Measurements from ENCODE around the gene CTSV. TPM values are rescaled to one million over a fixed set of nuclear protein-coding genes. Genes with fewer than 3 reads are reported as not detected.
A peak's percentile ranks its signal among the peaks of the same experiment; 100 is the strongest.
"Not testable (repeated sequence)": the region's sequence is repeated elsewhere in the genome, so short reads cannot be mapped to it uniquely, and the experiment has no call there.

CTSV gene
- total and polyA plus RNA-seq, 5 experiments from 2014 or later = not detected

- H3K36me3 Mint-ChIP-seq, H3K9me3 Mint-ChIP-seq, H3K27me3 Mint-ChIP-seq: not testable (repeated sequence)
- peaks cover 7 to 20% (median 14%) of the 10 kb centered on the region in 4 donors for H3K4me1 Mint-ChIP-seq
- peak overlapping the region; percentile 85 to 95 (median 92) for H3K4me3 Mint-ChIP-seq
- H3K27ac Mint-ChIP-seq = peak overlapping the region; percentile 85 to 97 (median 94)
- ATAC-seq (peak; percentile 93 to 95), DNase-seq (peak; percentile 54 to 88 (median 74))
- POLR2A ChIA-PET = interaction anchor here (0.6 kb wide), 1 partner anchor 1088 kb away, joined by 4 read pairs; no protein-coding TSS in a partner anchor
Measured at GRCh38 chr9:97013151-97014132, 25.5 kb downstream of the CTSV start.

DNA sequence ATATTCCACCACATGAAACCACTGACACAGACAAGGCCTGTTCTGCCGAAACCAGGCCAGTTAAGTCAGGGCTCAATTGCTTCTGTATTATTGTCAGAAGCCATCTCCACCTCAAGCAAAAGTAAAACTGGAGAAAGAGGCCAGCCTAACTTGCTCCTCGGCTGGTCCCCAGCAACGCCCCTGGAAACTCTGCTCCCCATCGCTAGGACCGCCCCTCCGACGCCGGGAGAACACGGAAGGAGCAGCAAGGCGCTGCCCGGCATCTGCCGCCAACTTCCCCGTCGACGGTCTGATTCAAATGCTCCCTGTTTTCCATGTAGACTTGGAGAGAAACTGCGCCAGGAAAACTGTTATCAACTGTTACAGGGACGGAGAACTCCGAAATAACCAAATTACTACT lies 26.3 kb downstream of the CTSV start:
- H3K9me3 Mint-ChIP-seq, H3K27me3 Mint-ChIP-seq, POLR2A ChIA-PET, H3K36me3 Mint-ChIP-seq: not testable (repeated sequence)
- ATAC-seq = peak; percentile 34 to 42
- H3K4me3 Mint-ChIP-seq = peak overlapping the region; percentile 83 to 93 (median 90)
- peaks cover 7 to 20% (median 14%) of the 10 kb centered on the region in 4 donors for H3K4me1 Mint-ChIP-seq
- peak in 2 of 10 donors; percentile 0 to 5 for DNase-seq
- H3K27ac Mint-ChIP-seq = peak overlapping the region; percentile 82 to 92 (median 88)

DNA sequence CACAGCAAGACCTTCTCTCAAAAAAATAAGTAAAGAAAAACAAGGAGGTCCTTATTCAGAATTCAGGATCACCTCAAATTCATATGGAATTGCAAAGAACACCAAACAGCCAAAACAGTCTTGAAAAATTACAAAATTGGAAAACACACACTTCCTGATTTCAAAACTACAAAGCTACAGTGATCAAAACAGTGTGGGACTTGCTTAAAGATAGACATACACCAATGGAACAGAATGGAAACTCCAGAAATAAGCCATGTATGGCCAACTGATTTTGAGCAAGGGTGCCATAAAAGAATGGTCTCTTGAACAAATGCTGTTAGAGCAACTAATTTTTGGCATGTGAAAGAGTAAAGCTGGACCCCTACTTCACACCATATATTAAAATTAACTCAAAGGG lies 36.7 kb downstream of the CTSV start:
- POLR2A ChIA-PET, ATAC-seq, DNase-seq, H3K27me3 Mint-ChIP-seq, H3K9me3 Mint-ChIP-seq: not testable (repeated sequence)
- Mint-ChIP-seq H3K4me1 (peaks cover 9 to 50% (median 44%) of the 10 kb centered on the region in 4 donors), H3K4me3 (peak overlapping the region in 1 of 10 donors; percentile 28), H3K27ac (peak overlapping the region in 1 of 10 donors; percentile 1), H3K36me3 (peaks cover 0 to 13% (median 4%) of the 10 kb centered on the region in 3 donors)

- POLR2A ChIA-PET, ATAC-seq, H3K27me3 Mint-ChIP-seq, DNase-seq, H3K9me3 Mint-ChIP-seq: not testable (repeated sequence)
- Mint-ChIP-seq H3K27ac (peak overlapping the region in 1 of 10 donors; percentile 56), H3K36me3 (peaks cover 0 to 13% (median 4%) of the 10 kb centered on the region in 3 donors), H3K4me3 (peak overlapping the region in 2 of 10 donors; percentile 11 to 36), H3K4me1 (peaks cover 11 to 56% (median 46%) of the 10 kb centered on the region in 4 donors)
Measured at GRCh38 chr9:97001338-97001737, 37.6 kb downstream of the CTSV start.

DNA sequence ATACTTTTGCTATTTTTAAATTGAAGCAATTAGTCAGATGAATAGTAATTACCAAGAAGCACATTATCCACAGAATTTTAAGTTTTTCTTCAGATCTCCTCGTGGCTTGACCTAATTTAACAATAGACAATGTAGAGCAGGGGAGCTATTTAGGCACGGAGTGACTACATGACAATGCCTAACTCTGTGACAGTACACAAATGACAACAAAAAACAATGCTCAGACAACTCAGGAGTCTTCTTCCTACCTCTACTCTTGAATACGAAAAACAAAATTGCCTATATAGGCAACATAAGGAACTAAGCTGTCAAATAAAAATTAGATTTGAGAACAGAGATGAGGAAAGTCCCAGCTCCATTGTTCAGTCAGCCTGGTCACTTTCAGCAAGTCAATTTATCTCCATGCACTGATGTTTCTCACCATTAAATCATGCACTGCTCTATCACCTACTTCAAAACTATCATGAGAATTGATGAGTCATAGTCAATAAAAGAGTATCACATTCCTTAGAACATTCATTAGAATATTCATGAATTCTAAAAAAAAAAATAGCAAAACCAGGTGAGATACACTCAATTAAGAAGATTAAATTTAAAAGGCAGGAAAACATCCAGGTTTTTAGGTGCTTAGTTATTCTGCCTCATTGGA lies 38.7 kb downstream of the CTSV start:
- peaks cover 11 to 58% (median 50%) of the 10 kb centered on the region in 4 donors for H3K4me1 Mint-ChIP-seq
- POLR2A ChIA-PET, H3K4me3 Mint-ChIP-seq, ATAC-seq, H3K9me3 Mint-ChIP-seq, DNase-seq, H3K27me3 Mint-ChIP-seq, H3K36me3 Mint-ChIP-seq: not testable (repeated sequence)
- peak overlapping the region in 1 of 10 donors; percentile 26 for H3K27ac Mint-ChIP-seq

DNA sequence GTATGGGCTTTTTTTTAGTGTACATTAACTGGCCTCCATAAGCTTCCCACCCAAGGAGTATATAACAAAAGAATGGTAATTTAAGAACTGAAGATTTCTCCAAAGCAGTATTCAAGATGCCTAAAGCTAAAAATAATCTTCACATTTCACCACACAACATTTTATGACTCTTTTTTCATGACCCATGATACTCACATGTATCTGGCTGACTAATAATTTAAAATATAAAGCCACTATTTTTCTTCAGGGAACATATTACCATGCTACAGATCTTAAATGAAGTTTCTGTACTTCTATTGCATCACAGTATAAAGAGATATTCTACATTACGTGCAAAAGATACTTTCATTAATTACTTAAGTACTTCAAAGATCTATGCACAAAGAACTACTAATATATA lies 39.2 kb downstream of the CTSV start:
- DNase-seq, H3K4me3 Mint-ChIP-seq, H3K9me3 Mint-ChIP-seq, H3K27ac Mint-ChIP-seq, POLR2A ChIA-PET, ATAC-seq, H3K36me3 Mint-ChIP-seq, H3K27me3 Mint-ChIP-seq: not testable (repeated sequence)
- H3K4me1 Mint-ChIP-seq = peaks cover 11 to 58% (median 51%) of the 10 kb centered on the region in 4 donors

- H3K27me3 Mint-ChIP-seq, DNase-seq, ATAC-seq, H3K4me3 Mint-ChIP-seq, POLR2A ChIA-PET, H3K36me3 Mint-ChIP-seq, H3K9me3 Mint-ChIP-seq: not testable (repeated sequence)
- peak overlapping the region in 1 of 10 donors; percentile 53 for H3K27ac Mint-ChIP-seq
- H3K4me1 Mint-ChIP-seq = peaks cover 7 to 43% (median 36%) of the 10 kb centered on the region in 4 donors
Measured at GRCh38 chr9:96997009-96997701, 41.8 kb downstream of the CTSV start.

- H3K36me3 Mint-ChIP-seq, POLR2A ChIA-PET: not testable (repeated sequence)
Measured at GRCh38 chr9:96994531-96995016, 44.4 kb downstream of the CTSV start.

GRCh38 chr9:96992303-96992702 lies 46.6 kb downstream of the CTSV start:
- not testable (repeated sequence) for H3K4me3 Mint-ChIP-seq, H3K9me3 Mint-ChIP-seq

More at GRCh38 chr9:96994531-96995016, 44.4 kb downstream of the CTSV start:
- H3K4me3 Mint-ChIP-seq, H3K27ac Mint-ChIP-seq, ATAC-seq, H3K9me3 Mint-ChIP-seq, DNase-seq, H3K27me3 Mint-ChIP-seq: not testable (repeated sequence)
- H3K4me1 Mint-ChIP-seq = peaks cover 6 to 36% (median 25%) of the 10 kb centered on the region in 4 donors

DNA sequence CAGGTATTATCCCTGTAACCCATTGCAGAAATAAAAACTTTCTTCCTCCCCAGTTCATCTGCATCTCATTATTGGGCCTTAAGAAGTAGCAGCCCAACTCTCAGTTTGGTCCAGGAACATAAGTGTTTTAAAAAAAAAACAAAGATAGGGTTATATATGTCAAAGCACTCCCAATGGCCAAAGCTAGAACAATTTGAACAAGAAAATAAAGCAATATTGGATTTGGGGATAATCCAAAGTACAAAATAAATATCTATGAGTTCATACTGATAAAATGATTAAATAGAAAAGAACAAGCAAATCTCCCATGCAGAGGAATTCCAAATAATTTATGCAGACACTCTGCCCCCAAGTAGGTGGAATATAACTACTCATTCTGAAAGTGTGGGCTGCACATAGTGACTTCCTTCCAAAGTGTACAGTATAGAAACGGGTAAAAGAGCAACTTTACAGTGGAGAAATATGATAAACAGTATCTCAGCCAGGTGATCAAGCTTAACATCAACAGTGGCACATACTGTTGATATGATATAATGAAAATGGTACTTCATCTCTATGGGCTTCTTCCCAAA lies 49.1 kb downstream of the CTSV start:
- H3K9me3 Mint-ChIP-seq, POLR2A ChIA-PET, DNase-seq, H3K4me3 Mint-ChIP-seq, H3K27me3 Mint-ChIP-seq, H3K36me3 Mint-ChIP-seq, ATAC-seq: not testable (repeated sequence)
- H3K4me1 Mint-ChIP-seq = peaks cover 7 to 33% (median 26%) of the 10 kb centered on the region in 4 donors
- peak overlapping the region in 2 of 10 donors; percentile 1 to 9 for H3K27ac Mint-ChIP-seq

More at GRCh38 chr9:96992303-96992702, 46.6 kb downstream of the CTSV start:
- H3K27ac Mint-ChIP-seq, DNase-seq, ATAC-seq, H3K27me3 Mint-ChIP-seq, H3K36me3 Mint-ChIP-seq, POLR2A ChIA-PET: not testable (repeated sequence)
- H3K4me1 Mint-ChIP-seq = peaks cover 6 to 37% (median 28%) of the 10 kb centered on the region in 4 donors

DNA sequence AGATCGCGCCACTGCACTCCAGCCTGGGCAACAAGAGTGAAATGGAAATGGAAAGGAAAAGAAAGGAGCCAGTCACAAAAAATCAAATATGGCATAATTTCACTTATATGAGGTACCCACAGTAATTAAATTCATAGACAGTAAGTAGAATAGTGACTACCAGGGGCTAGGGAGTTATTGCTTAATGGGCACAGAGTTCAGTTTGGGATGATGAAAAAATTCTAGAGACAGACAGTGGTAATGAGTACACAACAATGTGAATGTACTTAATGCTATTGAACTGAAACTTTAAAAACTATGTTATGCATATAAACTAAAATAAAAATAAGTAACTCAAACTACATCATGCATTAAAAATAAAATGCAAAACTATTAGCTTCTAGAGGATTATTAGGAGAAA lies 54.1 kb downstream of the CTSV start:
- Mint-ChIP-seq H3K36me3 (peaks cover 0 to 11% (median 0%) of the 10 kb centered on the region in 3 donors), H3K4me1 (peaks cover 3 to 20% (median 19%) of the 10 kb centered on the region in 4 donors)
- H3K9me3 Mint-ChIP-seq, H3K27me3 Mint-ChIP-seq, H3K27ac Mint-ChIP-seq, POLR2A ChIA-PET, DNase-seq, H3K4me3 Mint-ChIP-seq, ATAC-seq: not testable (repeated sequence)

DNA sequence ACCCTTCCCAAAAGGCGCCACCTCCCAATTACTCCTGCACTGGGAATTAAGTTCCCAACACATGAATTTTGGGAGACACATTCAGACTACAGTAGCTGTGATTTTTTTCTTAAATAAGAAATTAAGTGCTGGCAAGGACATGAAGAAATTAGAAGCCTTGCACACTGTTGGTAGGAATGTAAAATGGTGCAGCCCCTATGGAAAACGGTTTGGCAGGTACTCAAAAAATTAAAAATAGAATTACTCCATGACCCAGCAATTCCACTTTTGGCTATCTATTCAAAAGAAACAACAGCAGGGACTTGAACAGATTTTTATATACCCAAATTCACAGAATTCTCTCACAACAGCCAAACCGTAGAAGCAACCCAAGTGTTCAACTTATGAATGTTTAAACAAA lies 54.8 kb downstream of the CTSV start:
- H3K27me3 Mint-ChIP-seq, POLR2A ChIA-PET, DNase-seq, H3K4me3 Mint-ChIP-seq, ATAC-seq, H3K9me3 Mint-ChIP-seq, H3K27ac Mint-ChIP-seq: not testable (repeated sequence)
- peaks cover 3 to 21% (median 18%) of the 10 kb centered on the region in 4 donors for H3K4me1 Mint-ChIP-seq
- peaks cover 0 to 11% (median 0%) of the 10 kb centered on the region in 3 donors for H3K36me3 Mint-ChIP-seq

Measured in naive thymus-derived CD8-positive, alpha-beta T cell (primary cell).